ENCODE data around the gene MORN4.
A peak's percentile ranks its signal among the peaks of the same experiment; 100 is the strongest.

Gene MORN4

DNA sequence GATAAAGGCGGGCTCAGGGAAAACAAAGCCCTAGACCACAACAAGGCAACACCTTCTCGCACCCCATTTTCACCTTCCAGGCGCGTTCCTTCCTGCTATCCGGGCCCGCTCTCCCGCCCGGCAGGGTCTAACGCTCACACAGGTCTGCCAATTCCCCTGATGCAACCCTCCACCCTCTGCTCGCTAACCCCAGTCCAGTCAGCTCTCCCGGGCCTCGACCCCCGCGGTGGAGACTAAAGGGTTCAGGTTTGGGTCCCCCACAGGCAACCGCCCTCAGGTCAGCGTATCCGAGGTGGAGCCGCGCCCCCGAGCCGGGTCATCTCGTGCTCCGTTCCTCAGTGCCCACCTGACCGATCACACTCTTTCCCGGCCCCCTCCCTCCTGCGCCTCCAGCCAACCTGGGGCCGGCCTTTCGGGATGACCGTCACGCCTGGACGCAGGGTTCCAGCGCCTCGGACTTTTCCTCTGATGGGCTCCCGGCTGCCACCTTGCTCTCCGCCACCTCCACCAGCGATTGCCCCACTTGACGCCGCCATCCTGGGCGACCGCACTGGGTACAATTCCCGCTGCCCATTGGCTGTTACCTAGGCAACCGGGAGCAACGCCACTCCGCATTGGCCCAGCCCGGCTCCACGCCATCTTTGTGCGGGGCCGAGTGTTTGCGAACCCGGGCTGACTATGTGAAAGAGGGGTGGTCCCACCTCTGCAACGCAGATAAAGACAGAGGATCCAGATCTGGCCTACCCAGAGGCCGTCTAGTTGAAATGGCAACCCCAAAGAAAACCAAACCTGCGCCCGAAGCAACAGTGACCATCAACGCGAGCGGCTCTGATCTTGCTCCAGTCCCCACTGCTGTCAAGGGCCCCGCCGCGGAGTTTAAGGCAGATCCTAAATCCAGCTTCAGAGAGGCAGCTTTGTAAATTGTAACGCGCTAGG is at the start of gene MORN4:
TSS of gene MORN4 (minus strand) at position 552 of the 936 bp plus-strand sequence. CDS start 13,847 bp downstream, outside the sequence.
- Mint-ChIP-seq H3K4me3 (peak within 1 kb of the TSS; percentile 96), H3K27me3 (no peaks in the 10 kb centered on the region), H3K27ac (peak within 1 kb of the TSS; percentile 83), H3K4me1 (peaks cover 3% of the 10 kb centered on the region), H3K36me3 (no peaks in the 10 kb centered on the region), H3K9me3 (no peaks in the 10 kb centered on the region)
- DNase-seq (ENCODE audit: low spot score in 2 of 2) (peak; percentile 89 to 94), ATAC-seq (ENCODE audit: low read depth) (peak; percentile 100)

DNA sequence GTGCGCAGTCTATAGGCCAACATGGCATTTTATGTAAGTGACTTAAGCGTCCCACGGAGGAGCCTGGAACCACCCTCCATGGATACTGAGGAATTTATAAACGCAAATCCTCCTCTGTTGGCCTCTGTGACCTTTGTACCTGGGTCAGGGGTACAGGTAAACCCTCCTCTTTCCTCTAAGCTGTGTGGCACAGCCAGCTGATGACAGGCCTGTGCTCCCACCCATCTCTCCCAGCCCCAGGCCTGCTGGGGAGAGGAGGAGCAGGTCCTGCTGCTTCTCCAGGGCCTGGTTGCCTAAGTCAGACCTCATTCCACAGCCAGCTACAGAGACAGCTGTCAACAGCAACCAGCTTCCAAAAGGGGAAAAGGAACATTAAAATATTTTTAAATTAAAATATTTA is 48.7 kb upstream of the MORN4 start:
- Mint-ChIP-seq H3K9me3 (no peaks in the 10 kb centered on the region), H3K4me1 (peaks cover 10% of the 10 kb centered on the region), H3K27me3 (no peaks in the 10 kb centered on the region), H3K36me3 (no peaks in the 10 kb centered on the region), H3K27ac (no peak overlapping the region), H3K4me3 (no peak overlapping the region)
- ATAC-seq (ENCODE audit: low read depth) (no peak), DNase-seq (ENCODE audit: low spot score in 2 of 2) (no peak)

DNA sequence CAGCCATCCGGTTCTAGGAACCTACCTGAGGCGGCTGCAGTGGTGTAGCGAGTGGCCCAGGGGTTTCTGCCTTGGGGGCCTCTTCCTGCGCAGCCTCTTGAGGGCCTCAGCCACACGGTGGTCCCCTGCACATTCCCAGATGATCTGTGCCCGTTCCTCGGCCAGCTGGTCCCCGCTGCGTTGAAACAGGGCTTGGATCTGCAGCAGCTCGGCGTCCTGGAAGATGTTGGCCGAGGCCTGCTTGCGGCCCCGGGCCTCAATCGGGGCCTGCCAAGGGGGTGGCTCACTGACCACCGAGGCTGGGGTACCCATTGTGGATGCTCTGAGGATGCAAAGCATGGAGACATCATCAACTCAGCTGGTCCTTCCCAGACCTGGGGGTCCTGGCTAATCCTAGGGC is 46.3 kb upstream of the MORN4 start:
- H3K4me1 Mint-ChIP-seq = peaks cover 13% of the 10 kb centered on the region

DNA sequence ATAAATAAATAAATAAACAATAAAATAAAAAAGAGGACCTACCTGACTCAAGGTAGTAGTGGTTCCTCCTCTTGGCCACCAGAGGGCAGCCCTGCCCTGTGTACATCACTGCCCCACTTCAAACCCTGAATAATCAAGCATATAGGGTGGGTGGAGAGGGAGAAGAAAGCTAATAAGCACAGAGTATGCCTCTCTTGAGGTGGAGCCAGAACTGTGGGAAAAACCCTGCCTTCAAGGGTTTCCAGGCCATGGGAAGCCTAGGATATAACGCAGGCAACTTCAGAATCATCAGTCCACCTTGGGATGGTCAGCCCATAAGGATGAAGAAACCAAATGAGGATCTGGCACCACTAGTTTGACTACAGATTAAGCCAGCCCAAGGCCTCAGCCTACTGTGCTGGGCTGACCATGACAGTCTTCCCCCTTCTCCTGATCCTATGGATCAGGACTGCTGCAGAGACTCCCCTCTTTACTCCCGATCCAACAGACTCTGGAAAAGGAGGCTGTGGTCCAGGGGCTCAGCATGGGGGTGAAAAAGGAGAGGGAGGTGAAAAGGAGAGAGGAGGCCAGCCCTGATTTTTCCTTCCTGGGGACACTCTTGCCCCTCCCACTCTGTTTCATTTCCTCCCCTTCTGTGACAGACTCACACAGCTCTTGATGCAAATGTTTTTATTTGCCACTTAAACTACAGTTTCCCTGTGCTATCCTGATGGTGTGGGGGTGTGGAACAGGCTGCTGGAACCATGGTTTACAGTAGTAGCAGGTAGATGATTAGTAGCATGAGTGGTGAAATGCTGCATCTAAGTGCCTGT is 43.7 kb upstream of the MORN4 start:
- Mint-ChIP-seq H3K27ac (peak overlapping the region; percentile 78), H3K4me1 (peaks cover 11% of the 10 kb centered on the region), H3K4me3 (no peak overlapping the region), H3K36me3 (peaks cover 9% of the 10 kb centered on the region), H3K27me3 (no peaks in the 10 kb centered on the region), H3K9me3 (no peaks in the 10 kb centered on the region)
- peak; percentile 85 for ATAC-seq (ENCODE audit: low read depth)
- DNase-seq (ENCODE audit: low spot score in 2 of 2) = peak; percentile 42 to 52

More for the DNA sequence above, 46.3 kb upstream of the MORN4 start:
- no peaks in the 10 kb centered on the region for H3K9me3 Mint-ChIP-seq
- H3K27me3 Mint-ChIP-seq = no peaks in the 10 kb centered on the region
- no peak for ATAC-seq (ENCODE audit: low read depth)
- no peak for DNase-seq (ENCODE audit: low spot score in 2 of 2)
- H3K4me3 Mint-ChIP-seq = no peak overlapping the region
- H3K27ac Mint-ChIP-seq = no peak overlapping the region
- peaks cover 2% of the 10 kb centered on the region for H3K36me3 Mint-ChIP-seq

DNA sequence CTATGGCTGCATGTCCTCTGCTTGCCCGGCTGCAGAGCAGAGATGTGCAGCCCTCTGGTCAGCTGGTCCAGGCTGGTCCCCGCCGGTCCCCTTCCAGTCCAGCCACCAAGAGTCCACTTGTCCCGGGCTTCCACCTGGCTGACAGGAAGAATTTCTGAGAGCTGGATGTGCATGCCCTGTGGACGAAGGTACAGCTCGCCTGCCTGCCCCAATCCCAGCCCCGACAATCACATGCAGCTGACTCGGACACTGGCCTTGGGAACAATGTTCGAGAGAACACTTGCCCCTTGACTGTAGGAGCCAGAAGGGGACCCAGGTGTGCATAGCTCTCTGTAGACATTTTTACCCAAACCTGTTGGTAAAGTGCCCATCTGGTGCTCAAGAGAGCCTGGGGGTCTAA is 41.9 kb upstream of the MORN4 start:
- peaks cover 11% of the 10 kb centered on the region for H3K4me1 Mint-ChIP-seq
- ATAC-seq (ENCODE audit: low read depth) (no peak), DNase-seq (ENCODE audit: low spot score in 2 of 2) (no peak)

DNA sequence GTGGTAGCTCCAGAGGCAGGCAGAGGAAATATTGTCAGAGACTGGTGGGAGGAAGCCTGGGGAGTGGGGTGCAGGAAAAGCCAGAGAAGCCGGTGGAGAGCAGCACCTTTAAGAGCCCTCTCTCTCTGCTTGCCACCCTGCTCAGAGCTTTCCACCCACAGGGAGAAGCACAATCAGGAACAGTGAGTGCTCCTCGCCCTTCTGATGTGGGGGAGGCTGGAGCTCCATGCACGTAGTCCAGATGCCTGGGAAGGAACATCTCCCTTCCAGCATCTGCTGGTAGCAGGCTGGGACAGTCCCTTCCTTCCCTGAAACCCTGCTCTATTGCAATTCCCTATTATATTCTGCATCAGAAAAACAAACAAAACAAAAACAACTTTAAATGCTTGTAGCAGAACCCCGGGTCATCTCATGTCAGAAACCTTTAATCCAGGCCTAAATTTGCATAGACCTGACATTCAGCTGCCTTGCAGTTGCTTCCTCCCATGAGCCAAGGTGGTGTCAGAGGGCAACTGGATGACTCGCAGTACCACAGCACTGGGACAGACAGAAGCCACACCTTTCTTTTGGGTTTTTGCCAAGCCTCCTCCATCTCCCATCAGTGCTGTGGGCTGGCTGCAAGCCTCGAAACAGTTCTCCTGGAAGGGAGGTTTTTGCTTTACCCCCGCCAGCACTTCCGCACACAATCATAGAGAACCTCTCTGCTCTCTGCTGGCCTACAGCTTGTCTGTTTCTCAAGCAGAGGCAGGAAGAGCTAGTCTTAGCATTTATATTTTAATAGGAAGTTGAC is 40.6 kb upstream of the MORN4 start:
- H3K4me1 Mint-ChIP-seq = peaks cover 11% of the 10 kb centered on the region
- DNase-seq (ENCODE audit: low spot score in 2 of 2) (no peak), ATAC-seq (ENCODE audit: low read depth) (no peak)

More for the DNA sequence above, 41.9 kb upstream of the MORN4 start:
- Mint-ChIP-seq H3K27me3 (no peaks in the 10 kb centered on the region), H3K27ac (no peak overlapping the region), H3K4me3 (no peak overlapping the region), H3K36me3 (peaks cover 15% of the 10 kb centered on the region), H3K9me3 (no peaks in the 10 kb centered on the region)

DNA sequence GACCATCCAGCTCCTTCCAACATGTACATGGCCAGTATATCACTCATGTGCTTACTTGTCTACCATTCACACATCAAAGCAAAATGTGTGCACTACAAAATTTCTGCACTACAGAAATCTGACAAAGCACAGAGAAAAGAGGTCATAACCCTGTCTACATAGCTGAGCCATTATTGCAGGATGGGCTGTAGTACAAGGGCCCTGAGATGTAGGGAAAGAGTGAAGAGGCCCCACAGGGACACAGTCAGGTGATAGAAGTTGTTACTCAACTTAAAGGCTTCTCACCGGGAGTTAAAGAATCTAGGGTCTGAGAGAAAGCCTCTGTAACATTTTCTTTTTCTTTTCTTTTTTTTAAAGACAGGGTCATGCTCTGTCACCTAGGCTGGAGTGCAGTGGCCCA is 36.3 kb upstream of the MORN4 start:
- ATAC-seq (ENCODE audit: low read depth) = no peak

More for the DNA sequence above, 40.6 kb upstream of the MORN4 start:
- no peaks in the 10 kb centered on the region for H3K9me3 Mint-ChIP-seq
- no peak overlapping the region for H3K27ac Mint-ChIP-seq
- no peaks in the 10 kb centered on the region for H3K27me3 Mint-ChIP-seq
- no peak overlapping the region for H3K4me3 Mint-ChIP-seq
- H3K36me3 Mint-ChIP-seq = peaks cover 17% of the 10 kb centered on the region

DNA sequence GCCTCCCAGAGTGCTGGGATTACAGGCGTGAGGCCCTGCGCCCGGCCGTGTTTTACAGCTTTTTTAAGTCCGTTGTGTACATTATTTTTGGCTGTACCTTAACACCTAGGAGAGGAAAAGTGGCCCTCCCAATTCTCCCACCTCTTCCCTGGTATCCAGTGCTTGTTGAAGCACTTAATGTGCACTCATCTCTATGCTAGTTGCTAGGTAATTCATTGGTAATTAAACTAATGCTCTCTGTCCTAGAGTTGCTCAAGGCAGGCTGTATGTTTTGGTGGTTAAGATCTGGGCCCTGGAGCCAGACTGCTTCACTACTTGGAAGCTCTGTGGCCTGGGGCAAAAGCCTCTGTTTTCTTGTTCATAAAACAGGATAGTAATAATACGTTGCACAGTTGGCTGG is 34.2 kb upstream of the MORN4 start:
- Mint-ChIP-seq H3K9me3 (no peaks in the 10 kb centered on the region), H3K4me1 (no peaks in the 10 kb centered on the region), H3K36me3 (peaks cover 29% of the 10 kb centered on the region), H3K4me3 (no peak overlapping the region), H3K27ac (no peak overlapping the region), H3K27me3 (no peaks in the 10 kb centered on the region)
- DNase-seq (ENCODE audit: low spot score in 2 of 2) (no peak), ATAC-seq (ENCODE audit: low read depth) (no peak)

More for the DNA sequence above, 36.3 kb upstream of the MORN4 start:
- no peaks in the 10 kb centered on the region for H3K27me3 Mint-ChIP-seq
- H3K9me3 Mint-ChIP-seq = no peaks in the 10 kb centered on the region
- no peak overlapping the region for H3K27ac Mint-ChIP-seq
- no peaks in the 10 kb centered on the region for H3K4me1 Mint-ChIP-seq
- H3K4me3 Mint-ChIP-seq = no peak overlapping the region
- DNase-seq (ENCODE audit: low spot score in 2 of 2) = no peak
- peaks cover 26% of the 10 kb centered on the region for H3K36me3 Mint-ChIP-seq

DNA sequence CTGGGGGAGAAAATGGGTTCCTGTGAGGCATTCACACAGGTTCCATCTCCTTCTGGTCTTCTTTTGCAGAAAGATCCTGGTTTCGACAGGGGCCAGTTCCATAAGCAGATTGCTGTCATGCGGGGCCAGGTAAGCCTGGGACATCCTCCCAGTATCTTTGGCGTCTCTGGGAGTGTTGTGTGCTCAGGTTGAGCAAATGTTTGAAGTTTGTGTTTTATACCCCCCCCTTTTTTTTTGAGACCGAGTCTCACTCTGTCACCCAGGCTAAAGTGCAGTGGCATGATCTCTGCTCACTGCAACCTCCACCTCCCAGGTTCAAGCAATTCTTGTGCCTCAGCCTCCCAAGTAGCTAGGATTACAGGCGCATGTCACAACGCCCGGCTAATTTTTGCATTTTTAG is 33.7 kb upstream of the MORN4 start:
- Mint-ChIP-seq H3K9me3 (no peaks in the 10 kb centered on the region), H3K4me3 (no peak overlapping the region), H3K27me3 (no peaks in the 10 kb centered on the region), H3K4me1 (no peaks in the 10 kb centered on the region), H3K36me3 (peaks cover 32% of the 10 kb centered on the region), H3K27ac (no peak overlapping the region)
- ATAC-seq (ENCODE audit: low read depth) (no peak), DNase-seq (ENCODE audit: low spot score in 2 of 2) (no peak)

DNA sequence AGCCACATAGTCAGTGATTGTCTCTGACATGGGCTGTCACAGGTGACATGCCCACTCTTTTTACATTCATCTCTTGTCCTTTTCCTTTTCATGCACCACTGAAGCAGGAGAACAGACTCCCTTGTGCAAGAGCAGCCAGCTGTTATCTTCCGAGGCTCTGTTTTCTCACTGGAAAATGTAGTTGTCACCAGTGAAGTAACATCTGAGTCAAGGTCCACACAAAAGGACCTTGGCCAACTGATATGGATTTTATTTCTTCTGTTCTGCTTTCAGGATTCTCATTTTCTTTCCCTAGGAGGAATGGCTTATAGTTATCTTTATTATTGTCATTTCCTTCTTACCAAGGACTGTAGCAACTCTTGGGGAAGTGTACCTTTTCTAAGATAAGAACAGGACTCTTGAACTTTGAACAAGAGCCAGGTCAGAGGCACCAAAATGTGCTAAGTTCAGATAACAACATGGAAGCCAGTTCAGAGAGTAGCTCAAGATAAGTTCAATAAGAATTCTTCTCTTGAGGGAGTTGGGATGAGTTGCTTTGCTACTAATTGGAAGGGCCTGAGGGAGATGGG is 31.1 kb upstream of the MORN4 start:
- Mint-ChIP-seq H3K27ac (no peak overlapping the region), H3K27me3 (no peaks in the 10 kb centered on the region), H3K4me1 (no peaks in the 10 kb centered on the region), H3K4me3 (no peak overlapping the region), H3K36me3 (peaks cover 25% of the 10 kb centered on the region), H3K9me3 (no peaks in the 10 kb centered on the region)
- ATAC-seq (ENCODE audit: low read depth) = no peak
- DNase-seq (ENCODE audit: low spot score in 2 of 2) = no peak

DNA sequence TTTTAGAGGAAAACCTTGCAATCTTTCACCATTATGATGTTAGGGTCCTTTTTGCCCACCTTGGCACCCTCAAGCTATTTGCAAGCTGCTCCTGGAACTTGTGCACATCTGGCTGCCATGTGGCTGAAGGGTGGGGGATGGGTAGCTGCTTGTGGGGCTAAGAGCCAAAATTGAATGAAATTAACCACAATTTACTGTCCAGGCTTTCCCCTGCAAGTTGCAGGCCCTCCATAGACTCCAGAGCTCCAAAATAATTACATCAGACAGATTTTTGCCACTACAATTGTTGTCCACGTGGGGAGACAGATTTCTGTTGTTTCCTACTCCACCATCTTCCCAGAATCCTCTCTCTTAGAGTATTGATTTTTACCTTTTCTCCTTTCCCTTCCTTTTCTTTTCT is 26.3 kb upstream of the MORN4 start:
- no peak overlapping the region for H3K27ac Mint-ChIP-seq
- no peak overlapping the region for H3K4me3 Mint-ChIP-seq
- no peak for DNase-seq (ENCODE audit: low spot score in 2 of 2)

DNA sequence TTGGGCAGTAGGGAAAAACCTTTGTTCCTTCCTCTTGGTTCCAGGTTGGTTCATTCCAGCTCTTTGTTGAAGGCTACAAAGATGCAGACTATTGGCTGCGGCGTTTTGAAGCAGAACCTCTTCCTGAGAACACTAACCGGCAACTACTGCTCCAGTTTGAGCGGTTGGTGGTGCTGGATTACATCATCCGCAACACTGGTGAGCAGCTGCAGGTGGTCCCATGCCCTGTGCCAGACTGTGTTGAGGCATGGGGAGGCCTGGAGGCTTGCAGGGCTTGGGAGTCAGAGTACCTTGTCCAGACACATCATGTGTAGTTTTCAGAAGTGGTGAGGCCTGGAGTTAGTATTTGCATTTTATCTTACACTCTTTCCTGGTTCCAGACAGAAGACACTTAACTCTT is 23.5 kb upstream of the MORN4 start:
- H3K4me3 Mint-ChIP-seq = no peak overlapping the region
- no peaks in the 10 kb centered on the region for H3K27me3 Mint-ChIP-seq
- H3K36me3 Mint-ChIP-seq = peaks cover 28% of the 10 kb centered on the region
- no peak for ATAC-seq (ENCODE audit: low read depth)
- H3K9me3 Mint-ChIP-seq = no peaks in the 10 kb centered on the region
- DNase-seq (ENCODE audit: low spot score in 2 of 2) = no peak
- H3K4me1 Mint-ChIP-seq = peaks cover 2% of the 10 kb centered on the region
- no peak overlapping the region for H3K27ac Mint-ChIP-seq

More for the DNA sequence above, 26.3 kb upstream of the MORN4 start:
- Mint-ChIP-seq H3K4me1 (peaks cover 2% of the 10 kb centered on the region), H3K9me3 (no peaks in the 10 kb centered on the region), H3K27me3 (no peaks in the 10 kb centered on the region), H3K36me3 (peaks cover 31% of the 10 kb centered on the region)
- no peak for ATAC-seq (ENCODE audit: low read depth)

DNA sequence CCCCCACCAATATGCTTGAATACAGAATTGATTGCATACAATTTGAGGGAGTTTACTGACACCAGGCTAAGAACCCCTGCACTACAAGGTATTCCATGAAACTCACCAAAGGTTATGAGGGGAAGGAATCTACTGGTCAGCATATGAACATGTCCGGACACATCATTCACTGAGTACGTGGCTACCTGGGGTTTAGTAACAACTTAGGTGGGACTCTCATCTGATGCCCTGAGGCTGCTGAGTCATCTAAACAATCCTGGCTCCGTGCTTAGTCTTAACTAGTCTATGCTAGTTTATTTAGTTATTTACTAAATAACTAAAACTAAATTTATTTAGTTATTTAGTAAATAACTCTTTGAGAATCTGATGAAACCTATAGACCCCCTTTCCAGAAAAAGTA is 18.5 kb upstream of the MORN4 start:
- DNase-seq (ENCODE audit: low spot score in 2 of 2) = no peak
- Mint-ChIP-seq H3K36me3 (peaks cover 23% of the 10 kb centered on the region), H3K4me3 (no peak overlapping the region), H3K27ac (peak overlapping the region; percentile 53), H3K27me3 (no peaks in the 10 kb centered on the region), H3K4me1 (peaks cover 13% of the 10 kb centered on the region), H3K9me3 (no peaks in the 10 kb centered on the region)
- no peak for ATAC-seq (ENCODE audit: low read depth)

All from memory B cell (primary cell).